B cell (primary cell): Measurements from ENCODE around the gene NDUFV2. TPM values are rescaled to one million over a fixed set of nuclear protein-coding genes. Genes with fewer than 3 reads are reported as not detected.
A peak's percentile ranks its signal among the peaks of the same experiment; 100 is the strongest.

ENCODE experiments used
- ATAC-seq: fragments of 200-7000 bp; cut with Tn5 transposase; one replicate; pipeline ENCODE4 v1.10.0; 2021; ENCODE audit warnings: low read depth, mild to moderate bottlenecking, moderate number of reproducible peaks, moderate library complexity
- CTCF ChIA-PET: fragments of 350-600 bp; sonication (Branson Sonifier 250); formaldehyde crosslinking; loops from one replicate; lab custom pipeline; 2021; ENCODE audit warnings: antibody characterized with exemption, inconsistent platforms; lab: Charles Lee
- POLR2A ChIA-PET: fragments of 350-600 bp; sonication (Branson Sonifier 250); formaldehyde crosslinking; loops from one replicate; lab custom pipeline; 2021; ENCODE audit warnings: antibody characterized with exemption; lab: Charles Lee
- DNase-seq: peaks from one replicate; pipeline ENCODE4 v3.0.0; 2013
- H2AFZ ChIP-seq: 2 replicates; pipeline ENCODE4 v1.6.1; 2012; ENCODE audit warnings: mild to moderate bottlenecking, low read depth, low read length; ENCODE audit not compliant: insufficient read depth, poor library complexity, severe bottlenecking
- H3K27ac ChIP-seq, 2 donors: 1 replicate in 1 of 2; 2 replicates in 1 of 2; pipeline ENCODE4 v1.5.1; 2012 to 2013; ENCODE audit warnings: low read length in 2 of 2, mild to moderate bottlenecking in 2 of 2, moderate library complexity in 1 of 2
- H3K27me3 ChIP-seq, 4 experiments: fragments of 200-600 bp in 1 of 4; sonication (generic) in 1 of 4; replicated peaks in 1 of 4; 1 replicate in 2 of 4; 2 replicates in 2 of 4; pipeline versions ENCODE4 v1.6.1 to v1.7.0; 2013 to 2016; ENCODE audit warnings: low read length in 3 of 4, mild to moderate bottlenecking in 2 of 4, mixed read lengths in 1 of 4, moderate library complexity in 1 of 4; ENCODE audit not compliant: insufficient read depth in 4 of 4, control insufficient read depth in 3 of 4; ENCODE audit errors: control extremely low read depth in 1 of 4
- H3K36me3 ChIP-seq, 2 experiments: replicated peaks in 1 of 2; 1 replicate in 1 of 2; 2 replicates in 1 of 2; pipeline versions ENCODE4 v1.6.1 to v1.7.1; 2013; ENCODE audit warnings: low read length in 1 of 2; ENCODE audit not compliant: insufficient read depth in 2 of 2, control insufficient read depth in 1 of 2; ENCODE audit errors: control extremely low read depth in 1 of 2, extremely low read depth in 1 of 2
- H3K4me1 ChIP-seq, 2 donors: fragments of 200-600 bp in 1 of 2; sonication (generic) in 1 of 2; 1 replicate in 1 of 2; 2 replicates in 1 of 2; pipeline versions ENCODE4 v1.5.1 to v1.6.1; 2013 to 2017; ENCODE audit warnings: low read length in 2 of 2; ENCODE audit not compliant: control insufficient read depth in 2 of 2, insufficient read depth in 2 of 2
- H3K4me2 ChIP-seq: replicated peaks from 2 replicates; pipeline ENCODE3; 2012; ENCODE audit warnings: mild to moderate bottlenecking, low read depth, low read length; ENCODE audit not compliant: poor library complexity, severe bottlenecking
- H3K4me3 ChIP-seq, 5 experiments: fragments of 200-600 bp in 1 of 5; sonication (generic) in 1 of 5; 1 replicate in 3 of 5; 2 replicates in 2 of 5; pipeline versions ENCODE4 v1.5.1 to v1.7.0; 2011 to 2016; ENCODE audit warnings: low read length in 4 of 5, mild to moderate bottlenecking in 4 of 5, low read depth in 2 of 5, control low read depth in 1 of 5, moderate library complexity in 1 of 5; ENCODE audit not compliant: insufficient read depth in 1 of 5; ENCODE audit errors: control extremely low read depth in 1 of 5, extremely low read depth in 1 of 5
- H3K79me2 ChIP-seq: fragments of 200-600 bp; sonication (generic); one replicate; pipeline ENCODE4 v1.6.0; 2016; ENCODE audit warnings: low read length; ENCODE audit not compliant: control insufficient read depth, insufficient read depth
- H3K9ac ChIP-seq: fragments of 200-600 bp; sonication (generic); 2 replicates; pipeline ENCODE4 v1.6.1; 2017; ENCODE audit warnings: mild to moderate bottlenecking, low read length, moderate library complexity
- H3K9me3 ChIP-seq, 3 donors: one replicate each; pipeline versions ENCODE4 v1.6.1 to v1.7.1; 2013; ENCODE audit warnings: low read length in 2 of 3; ENCODE audit not compliant: control insufficient read depth in 2 of 3, insufficient read depth in 1 of 3; ENCODE audit errors: control extremely low read depth in 1 of 3
- H4K20me1 ChIP-seq: 2 replicates; pipeline ENCODE4 v1.6.0; 2012; ENCODE audit warnings: mild to moderate bottlenecking, low read length; ENCODE audit not compliant: insufficient read depth, control insufficient read depth, poor library complexity, severe bottlenecking
- H3K27ac Mint-ChIP-seq: one replicate; pipeline ENCODE4 v1.8.0; 2021; ENCODE audit warnings: mixed read lengths
- H3K27me3 Mint-ChIP-seq: one replicate; pipeline ENCODE4 v1.8.0; 2021; ENCODE audit warnings: mixed read lengths
- H3K4me1 Mint-ChIP-seq: one replicate; pipeline ENCODE4 v1.8.0; 2021; ENCODE audit warnings: mixed read lengths
- H3K4me3 Mint-ChIP-seq: one replicate; pipeline ENCODE4 v1.8.0; 2021; ENCODE audit warnings: mixed read lengths
- H3K9me3 Mint-ChIP-seq: one replicate; pipeline ENCODE4 v1.8.0; 2022; ENCODE audit warnings: mixed read lengths; ENCODE audit not compliant: insufficient read depth
- CTCF ChIP-seq: fragments of 200-600 bp; IDR thresholded peaks from one replicate; pipeline ENCODE4 v1.8.0; 2022; ENCODE audit warnings: antibody characterized with exemption, mild to moderate bottlenecking
- EZH2 ChIP-seq: IDR thresholded peaks from 2 replicates; pipeline ENCODE4 v1.6.1; 2012; ENCODE audit warnings: borderline replicate concordance, low read depth, mild to moderate bottlenecking, moderate library complexity, low read length; ENCODE audit not compliant: insufficient read depth, poor library complexity, severe bottlenecking
- WGBS: methylation state at CpG from one replicate; pipeline ENCODE4 v1.1.5; 2013; ENCODE audit warnings: missing lambda C conversion rate; ENCODE audit not compliant: insufficient coverage; 5-methylcytosine and 5-hydroxymethylcytosine counted together
- intact Hi-C: fragments of 100-400 bp; cut with micrococcal nuclease; formaldehyde crosslinking; loops from one replicate; pipeline ENCODE4 v1.10.0; 2022
- polyA plus RNA-seq: library from polyadenylated mRNA; depleted of rRNA; stranded (reverse); fragments of >200 nt; gene quantifications from 2 replicates; pipeline ENCODE4 v1.2.3, GENCODE V29; 2012
- total RNA-seq, 2 donors: library from RNA; stranded (reverse); fragments of 120-200 nt in 1 of 2; gene quantifications; 1 replicate in 1 of 2; 2 replicates in 1 of 2; pipeline versions ENCODE4 v1.2.3 to v1.2.4, GENCODE V29; 2013 to 2022

The NDUFV2 gene
- total and polyA plus RNA-seq, 2 donors (not counting 1 experiment from before 2014, with no cell fraction given) = 44.4 to 137 TPM

- H3K4me2 ChIP-seq = no peak overlapping the region
- TF ChIP-seq EZH2 = no peak
- TF ChIP-seq CTCF = no peak
- H3K4me3 ChIP-seq = no peak overlapping the region
- Mint-ChIP-seq H3K9me3 (no peaks in the 10 kb centered on the region), H3K4me3 (no peak overlapping the region), H3K27me3 (no peaks in the 10 kb centered on the region), H3K4me1 (peaks cover 44% of the 10 kb centered on the region), H3K27ac (peak overlapping the region; percentile 67)
- H3K79me2 ChIP-seq = peaks cover 4% of the 10 kb centered on the region
- DNase-seq (no peak), ATAC-seq (no peak)
- H2AFZ ChIP-seq = no peak overlapping the region
- ChIA-PET POLR2A (no interaction called here), CTCF (interaction anchor here (1.7 to 7.0 kb wide), 3 partner anchors 72 to 447 kb away, joined by 5 to 84 read pairs (median 12); no protein-coding TSS in a partner anchor)
- peak overlapping the region; percentile 57 to 67 for H3K27ac ChIP-seq
- H3K36me3 ChIP-seq = no peaks in the 10 kb centered on the region
- H3K4me1 ChIP-seq = peaks cover 30 to 44% of the 10 kb centered on the region in 2 donors
- 91% methylated on average over 4 of the region's 5 CpGs for WGBS
- H3K9me3 ChIP-seq = no peaks in the 10 kb centered on the region
- H3K9ac ChIP-seq = no peak overlapping the region
- no peaks in the 10 kb centered on the region for H3K27me3 ChIP-seq
- intact Hi-C loops = no loop called here
- no peaks in the 10 kb centered on the region for H4K20me1 ChIP-seq
These were observed 32.3 kb upstream of the NDUFV2 start for GRCh38 chr18:9070212-9070611.

GRCh38 chr18:9079818-9080528 lies 22.5 kb upstream of the NDUFV2 start:
- no peak for TF ChIP-seq EZH2
- TF ChIP-seq CTCF = no peak
- H3K4me2 ChIP-seq = no peak overlapping the region
- POLR2A ChIA-PET = interaction anchor here (0.8 kb wide), 1 partner anchor 15 kb away, joined by 3 read pairs; no protein-coding TSS in a partner anchor
- Mint-ChIP-seq H3K27me3 (no peaks in the 10 kb centered on the region), H3K9me3 (no peaks in the 10 kb centered on the region), H3K4me3 (no peak overlapping the region), H3K4me1 (peaks cover 19% of the 10 kb centered on the region), H3K27ac (no peak overlapping the region)
- no peaks in the 10 kb centered on the region for H3K27me3 ChIP-seq
- H4K20me1 ChIP-seq = no peaks in the 10 kb centered on the region
- CTCF ChIA-PET = interaction anchor here (1.6 to 3.5 kb wide), 2 partner anchors 7 to 426 kb away, joined by 5 to 36 read pairs; no protein-coding TSS in a partner anchor
- H2AFZ ChIP-seq = no peak overlapping the region
- no peaks in the 10 kb centered on the region for H3K79me2 ChIP-seq
- no peak overlapping the region for H3K4me3 ChIP-seq
- no peak overlapping the region for H3K9ac ChIP-seq
- intact Hi-C loops = no loop called here
- peaks cover 15 to 17% of the 10 kb centered on the region in 2 donors for H3K4me1 ChIP-seq
- no peak for ATAC-seq
- DNase-seq = no peak
- H3K36me3 ChIP-seq = no peaks in the 10 kb centered on the region
- no peak overlapping the region for H3K27ac ChIP-seq
- WGBS = 76% methylated on average over 5 of the region's 6 CpGs
- H3K9me3 ChIP-seq = no peaks in the 10 kb centered on the region
